Measurements from ENCODE around the gene C5AR1.
"Not testable (repeated sequence)": the region's sequence is repeated elsewhere in the genome, so short reads cannot be mapped to it uniquely, and the experiment has no call there.

C5AR1 gene

GRCh38 chr19:47365455-47365854 lies 55.8 kb downstream of the C5AR1 start:
- DNase-seq (ENCODE audit: low read depth) = not testable (repeated sequence)

GRCh38 chr19:47370045-47370611 lies 60.5 kb downstream of the C5AR1 start:
- no peak for DNase-seq (ENCODE audit: low read depth)

- DNase-seq (ENCODE audit: low read depth) = no peak
These were observed 61.6 kb downstream of the C5AR1 start for GRCh38 chr19:47371261-47371660.
